ENCODE measurements around the gene CD68.
"Not testable (repeated sequence)": the region's sequence is repeated elsewhere in the genome, so short reads cannot be mapped to it uniquely, and the experiment has no call there.

Gene CD68

GRCh38 chr17:7582396-7583252 lies 3.2 kb downstream of the CD68 start:
- DNase-seq, result no peak

DNA sequence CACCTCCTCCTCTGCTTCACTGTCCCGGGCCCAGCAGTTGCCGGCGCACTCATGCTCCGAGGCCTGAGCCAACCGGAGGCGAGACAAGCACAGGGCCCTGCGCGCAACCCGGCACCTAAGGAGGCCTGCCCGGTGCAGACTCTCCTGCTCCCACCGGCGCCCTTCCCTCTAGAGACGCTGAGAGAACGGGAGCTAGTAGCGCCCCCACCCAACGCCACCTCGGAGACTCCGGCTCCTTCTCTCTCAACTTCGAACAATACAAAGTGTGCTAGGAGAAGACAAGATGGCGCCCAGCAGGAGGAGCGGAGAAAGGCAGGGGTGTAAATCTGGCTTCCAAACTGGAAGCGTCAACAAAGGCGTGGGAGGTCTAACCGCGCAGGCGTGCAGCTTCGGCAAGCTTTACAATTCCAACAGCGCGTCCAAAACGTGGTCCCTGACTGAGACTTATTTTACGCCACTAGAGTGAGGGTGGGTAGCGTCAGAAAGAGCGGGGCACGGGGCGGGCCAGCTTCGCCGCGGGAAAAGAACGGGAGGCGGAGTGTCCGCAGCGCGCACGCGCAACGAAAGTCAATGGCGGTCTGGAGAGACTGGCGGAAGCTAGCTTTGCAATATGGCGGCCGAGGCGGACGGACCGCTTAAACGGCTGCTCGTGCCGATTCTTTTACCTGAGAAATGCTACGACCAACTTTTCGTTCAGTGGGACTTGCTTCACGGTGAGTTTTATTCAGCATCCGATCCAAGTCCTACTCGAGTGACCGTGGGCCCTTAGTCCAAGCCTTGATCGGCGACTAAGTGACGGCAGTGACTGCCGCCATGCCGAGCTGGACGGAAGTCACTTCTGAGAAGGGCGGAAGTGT lies 4.0 kb downstream of the CD68 start, which contains the start of gene MPDU1:
MPDU1 (plus strand) TSS at position 600 of the 857 bp plus-strand sequence; CDS start at position 611, 11 bp downstream.
- peak; percentile 92 to 93 for DNase-seq

- DNase-seq, result no peak
Observed at GRCh38 chr17:7586673-7587419, 7.4 kb downstream of the CD68 start.

GRCh38 chr17:7587420-7588151 lies 8.1 kb downstream of the CD68 start:
- DNase-seq, result no peak

DNA sequence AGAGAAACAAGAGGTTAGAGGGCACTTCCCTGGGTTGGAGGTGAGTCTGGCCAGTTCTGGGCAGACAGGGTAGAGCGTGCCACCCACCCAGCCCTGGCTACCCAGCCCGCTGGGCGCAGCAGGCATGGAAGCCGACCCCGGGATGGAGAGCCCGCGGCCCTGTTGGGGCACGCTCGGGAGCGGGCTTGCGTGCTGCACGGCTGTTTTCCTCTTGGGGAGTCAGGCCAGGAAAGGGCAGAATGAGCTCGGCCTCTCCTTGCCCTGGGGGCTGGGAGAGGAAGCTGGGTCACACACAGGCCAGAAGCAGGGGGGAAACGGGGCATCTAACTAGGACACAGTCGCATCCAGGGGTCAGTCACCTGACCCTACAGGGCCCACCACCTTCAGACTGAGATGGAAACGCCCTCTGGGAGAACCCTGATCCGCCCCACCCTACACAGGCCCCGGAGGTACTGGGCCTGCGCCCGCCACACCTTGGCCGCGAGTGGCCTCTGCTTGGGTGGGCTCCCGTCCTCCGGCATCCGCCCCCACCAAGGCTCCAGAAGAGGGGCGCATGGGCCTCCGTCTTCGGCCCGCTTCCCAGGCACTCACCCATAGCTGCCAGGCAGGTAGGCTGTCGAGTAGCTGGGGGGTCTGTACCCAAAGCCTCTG lies 9.2 kb downstream of the CD68 start:
- DNase-seq, result no peak

DNA sequence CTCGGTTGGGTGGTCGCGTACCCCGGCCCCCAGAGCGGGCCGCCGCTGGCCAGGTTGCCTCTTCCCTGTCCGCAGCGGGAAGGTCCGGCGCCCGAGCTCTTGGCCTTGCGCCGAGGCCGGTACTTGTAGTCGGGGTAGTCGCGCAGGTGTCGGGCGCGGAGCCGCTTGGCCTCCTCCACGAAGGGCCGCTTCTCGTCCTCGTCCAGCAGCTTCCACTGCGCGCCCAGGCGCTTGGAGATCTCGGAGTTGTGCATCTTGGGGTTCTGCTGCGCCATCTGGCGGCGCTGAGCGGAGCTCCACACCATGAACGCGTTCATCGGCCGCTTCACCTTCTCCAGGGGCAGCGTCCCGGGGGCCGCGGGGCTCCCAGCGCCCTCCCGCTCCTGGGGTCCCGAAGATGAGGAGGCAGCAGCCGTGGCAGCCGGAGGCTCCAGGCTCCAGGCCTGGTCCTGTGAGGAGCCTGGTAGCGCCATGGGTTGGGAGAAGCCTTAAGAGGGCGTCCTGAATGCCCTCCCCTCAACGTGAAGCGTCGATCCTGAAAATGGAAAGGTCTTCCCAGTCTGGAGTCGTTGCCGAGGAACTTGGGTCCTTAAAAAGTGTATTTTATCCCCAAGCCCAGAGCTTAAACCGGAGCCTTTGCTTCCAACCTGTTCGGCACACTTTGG lies 9.9 kb downstream of the CD68 start:
- DNase-seq, result peak; percentile 63 to 68

- DNase-seq, result no peak
Observed at GRCh38 chr17:7589891-7590691, 10.7 kb downstream of the CD68 start, which contains the start of gene SOX15. Gene SOX15, minus strand, starts transcription at chr17:7590094. Its CDS starts 418 bp downstream, at chr17:7589676.

DNA sequence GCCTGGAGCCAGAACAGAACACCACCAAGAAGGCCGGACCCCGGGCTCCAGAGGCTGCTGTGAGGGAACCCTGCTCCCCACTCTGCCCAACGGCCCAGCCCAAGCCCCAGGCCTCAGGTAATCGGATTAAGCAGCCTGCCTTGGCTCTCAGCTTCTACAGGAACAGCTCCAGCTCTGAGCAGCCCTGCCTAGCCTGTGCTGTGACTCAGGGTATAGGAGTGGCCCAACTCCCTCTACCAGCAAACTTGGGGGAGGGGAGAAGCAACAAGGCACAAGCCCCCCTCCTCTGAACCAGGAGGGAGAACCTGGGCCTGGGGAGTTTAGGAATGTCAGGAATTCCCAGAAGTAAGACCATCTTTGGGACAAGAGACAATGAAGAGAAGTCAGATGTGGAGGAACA lies 11.3 kb downstream of the CD68 start:
- DNase-seq, result no peak

DNA sequence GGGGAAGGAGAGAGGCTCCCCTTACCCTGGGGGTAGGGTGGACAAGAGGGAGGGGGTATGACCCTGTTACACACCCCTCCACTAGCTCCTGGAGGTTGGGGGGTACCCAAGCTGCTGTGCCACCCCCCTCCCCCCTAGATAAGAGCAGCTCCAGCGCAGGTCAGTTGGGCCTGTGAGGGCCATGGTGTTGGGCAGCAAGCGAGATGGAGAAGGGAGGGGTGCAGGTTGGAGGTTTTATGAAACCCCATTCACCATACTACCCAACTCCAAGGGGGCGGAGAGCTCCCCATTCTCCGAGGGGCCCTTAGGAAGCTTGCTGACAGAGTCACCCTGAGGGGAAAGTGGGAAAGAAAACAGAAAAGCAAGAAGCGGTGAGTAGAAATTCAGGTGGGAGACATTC lies 12.2 kb downstream of the CD68 start:
- DNase-seq, result no peak

GRCh38 chr17:7592422-7593021 lies 13.1 kb downstream of the CD68 start:
- no peak for DNase-seq

- DNase-seq, result no peak
Observed at GRCh38 chr17:7593296-7593695, 13.9 kb downstream of the CD68 start.

DNA sequence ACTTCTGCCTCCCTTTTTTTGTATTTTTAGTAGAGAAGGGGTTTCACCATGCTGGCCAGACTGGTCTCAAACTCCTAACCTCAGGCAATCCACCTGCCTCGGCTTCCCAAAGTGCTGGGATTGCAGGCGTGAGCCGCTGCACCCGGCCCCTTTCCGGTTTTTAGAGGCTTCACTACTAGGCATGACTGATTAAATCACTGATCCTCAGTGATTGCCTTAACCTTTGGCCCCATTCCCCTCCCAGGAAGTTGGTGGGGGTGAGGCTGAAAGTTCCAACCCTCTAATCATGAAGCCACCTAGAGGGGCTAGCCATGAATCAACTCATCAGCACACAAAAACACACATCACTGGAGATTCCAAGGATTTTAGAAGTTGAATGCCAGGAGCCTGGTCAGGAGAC lies 18.1 kb downstream of the CD68 start:
- not testable (repeated sequence) for DNase-seq

DNA sequence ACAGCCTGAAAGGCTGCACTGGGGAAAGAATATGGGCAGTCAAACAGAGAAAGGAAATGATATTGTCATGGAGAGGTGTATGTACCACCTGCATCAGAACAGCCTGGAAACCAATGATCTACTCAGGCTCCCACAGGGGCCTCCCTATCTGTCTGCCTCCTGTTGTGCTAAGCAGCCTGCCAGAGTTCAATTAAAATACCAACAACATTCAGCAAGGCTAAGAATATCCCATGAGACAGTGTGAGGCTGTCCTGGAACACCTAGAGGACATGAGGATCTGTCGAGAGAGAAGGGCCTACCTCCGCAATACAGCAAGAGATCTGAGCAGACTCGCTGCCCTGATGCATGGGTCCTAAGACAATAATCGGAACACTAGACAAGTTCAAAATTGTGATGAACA lies 26.8 kb downstream of the CD68 start:
- no peak for DNase-seq

DNA sequence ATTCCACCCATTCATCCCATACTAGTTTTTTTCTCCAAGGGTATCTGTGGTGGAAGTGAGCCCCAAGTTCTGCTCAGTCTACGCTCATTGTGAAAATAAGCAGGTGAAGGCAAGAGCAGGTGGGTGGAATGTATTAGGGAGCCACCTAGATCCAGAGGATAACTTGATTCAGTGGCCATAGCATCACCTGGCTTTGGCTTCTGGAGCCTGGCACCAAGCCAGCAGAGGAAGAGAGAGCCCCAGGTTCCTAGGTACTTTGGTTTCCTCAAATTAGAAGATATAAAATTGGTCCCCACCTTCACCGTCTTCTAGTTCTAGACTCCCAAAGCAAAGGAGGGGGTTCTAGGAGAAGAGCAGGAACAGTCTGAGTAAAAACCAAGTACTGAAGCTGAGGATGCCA lies 31.2 kb downstream of the CD68 start:
- DNase-seq, result no peak

GRCh38 chr17:7611635-7612293 lies 32.3 kb downstream of the CD68 start:
- DNase-seq, result no peak

GRCh38 chr17:7612294-7612640 lies 32.8 kb downstream of the CD68 start:
- no peak for DNase-seq

DNA sequence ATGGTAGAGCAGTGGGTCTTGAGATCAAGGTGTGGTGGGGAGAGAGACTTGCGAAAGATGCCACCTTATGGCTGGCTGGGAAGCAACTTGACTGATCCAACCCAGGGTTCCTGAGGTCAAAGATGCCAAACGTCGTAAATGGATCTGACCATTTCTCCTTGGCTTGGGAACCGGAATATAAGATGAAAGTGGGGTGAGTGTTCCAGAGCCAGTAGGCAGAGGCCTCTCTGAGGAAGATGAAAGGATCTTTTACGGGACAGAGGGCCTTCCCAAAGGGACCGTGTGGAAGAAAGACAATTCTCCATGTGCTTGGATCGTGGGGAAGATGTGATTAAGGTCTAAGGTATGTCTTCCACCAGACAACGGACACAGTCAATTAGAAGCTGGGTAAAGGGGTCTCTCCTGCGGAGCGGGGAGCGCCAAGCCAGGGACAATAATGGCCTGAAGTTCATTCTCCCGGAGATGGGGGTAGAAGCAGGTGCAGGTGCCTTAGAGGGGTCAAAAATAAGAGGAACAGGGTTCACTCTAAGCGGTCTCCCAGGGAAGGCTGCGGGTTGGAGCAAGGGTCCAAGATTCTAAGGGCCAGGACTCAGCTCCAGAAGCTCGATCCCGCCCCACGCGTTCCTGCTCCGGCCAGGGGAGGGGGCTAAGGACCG lies 34.5 kb downstream of the CD68 start:
- DNase-seq, result no peak

DNA sequence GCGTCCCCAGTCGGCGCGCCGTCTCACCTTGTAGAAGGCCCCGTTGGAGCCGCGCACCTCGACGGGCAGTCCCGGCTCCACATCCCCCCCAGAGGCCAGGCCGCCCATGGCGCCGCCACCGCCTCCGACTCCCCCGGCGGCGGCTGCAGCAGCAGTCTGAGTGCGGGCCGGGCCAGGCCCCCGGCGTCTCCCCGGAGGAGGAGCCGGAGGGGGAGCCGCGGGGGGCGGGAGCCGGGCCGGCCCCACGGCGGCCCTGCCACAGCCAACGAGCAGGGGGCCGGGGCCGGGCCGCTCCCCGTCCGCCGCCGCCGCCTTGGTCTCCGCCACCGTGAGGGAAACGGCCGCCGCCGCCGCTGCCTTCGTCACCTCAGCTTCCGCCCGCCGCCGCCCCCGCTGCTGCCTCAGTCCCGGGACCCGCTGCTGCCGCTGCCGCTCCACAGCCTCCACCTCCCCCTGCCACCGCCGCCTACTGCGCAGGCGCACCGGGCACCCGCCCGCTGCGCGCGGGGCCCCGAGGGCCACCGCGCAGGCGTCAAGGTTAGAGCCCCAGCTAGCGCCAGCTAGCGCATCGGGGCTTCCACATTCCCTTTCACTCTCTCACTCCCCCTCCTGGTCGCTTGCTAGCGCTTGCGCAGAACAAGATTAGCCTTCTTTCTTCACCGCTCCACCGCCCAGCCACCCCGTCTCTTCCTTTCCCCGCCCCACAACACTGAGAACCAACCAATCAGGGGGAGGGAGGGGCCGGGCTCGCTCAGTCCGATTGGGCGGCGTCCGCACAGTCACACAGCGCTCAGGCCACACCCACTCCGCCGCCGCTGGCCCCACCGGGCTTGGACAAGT lies 35.2 kb downstream of the CD68 start, which contains the start of gene FXR2:
FXR2 (minus strand) TSS at position 473 of the 840 bp plus-strand sequence; CDS start at position 108, 365 bp downstream.
- DNase-seq, result peak; percentile 98
